Smooth muscle cell (in vitro differentiated cells): Measurements from ENCODE around the gene PNPLA8. TPM values are rescaled to one million over a fixed set of nuclear protein-coding genes. Genes with fewer than 3 reads are reported as not detected.

Source experiments
- DNase-seq: peaks from one replicate; lab custom pipeline; 2025; ENCODE audit not compliant: unreplicated experiment; lab: John Stamatoyannopoulos, UW
- H2AFZ ChIP-seq: fragments of 200-600 bp; sonication (generic); 2 replicates; pipeline ENCODE4 v1.6.0; 2016; ENCODE audit warnings: antibody characterized with exemption, low read depth, mild to moderate bottlenecking
- H3F3A ChIP-seq: fragments of 200-600 bp; sonication (generic); 2 replicates; pipeline ENCODE4 v1.6.0; 2017; ENCODE audit warnings: antibody characterized with exemption, low read depth
- H3K27ac ChIP-seq: fragments of 200-600 bp; sonication (generic); 2 replicates; pipeline ENCODE4 v1.5.1; 2016; ENCODE audit warnings: low read depth, mild to moderate bottlenecking
- H3K27me3 ChIP-seq: fragments of 200-600 bp; sonication (generic); 2 replicates; pipeline ENCODE4 v1.6.1; 2016; ENCODE audit warnings: low read depth, mild to moderate bottlenecking
- H3K36me3 ChIP-seq: fragments of 200-600 bp; sonication (generic); 2 replicates; pipeline ENCODE4 v1.5.1; 2016; ENCODE audit warnings: low read depth
- H3K4me1 ChIP-seq: fragments of 200-600 bp; sonication (generic); 2 replicates; pipeline ENCODE4 v1.5.1; 2016; ENCODE audit warnings: low read depth
- H3K4me2 ChIP-seq: fragments of 200-600 bp; sonication (generic); 2 replicates; pipeline ENCODE4 v1.6.0; 2016; ENCODE audit warnings: mild to moderate bottlenecking
- H3K4me3 ChIP-seq: fragments of 200-600 bp; sonication (generic); 2 replicates; pipeline ENCODE4 v1.5.1; 2016; ENCODE audit warnings: mild to moderate bottlenecking
- H3K79me2 ChIP-seq: fragments of 200-600 bp; sonication (generic); 2 replicates; pipeline ENCODE4 v1.6.0; 2016; ENCODE audit warnings: low read depth, mild to moderate bottlenecking
- H3K9ac ChIP-seq: fragments of 200-600 bp; sonication (generic); 2 replicates; pipeline ENCODE4 v1.6.0; 2016; ENCODE audit warnings: low read depth
- H3K9me3 ChIP-seq: fragments of 200-600 bp; sonication (generic); replicated peaks from 2 replicates; pipeline ENCODE4 v1.5.1; 2016; ENCODE audit warnings: low read depth
- H4K20me1 ChIP-seq: fragments of 200-600 bp; sonication (generic); 2 replicates; pipeline ENCODE4 v1.6.0; 2016; ENCODE audit warnings: low read depth
- WGBS: methylation state at CpG from one replicate; pipeline ENCODE4 v1.1.7; 2016; ENCODE audit warnings: low lambda C conversion rate; 5-methylcytosine and 5-hydroxymethylcytosine counted together
- polyA plus RNA-seq: library from polyadenylated mRNA; unstranded; fragments of >200 nt; fragmentation: Nextera tagmentation; extraction: Ambion mirVana; gene quantifications from 2 replicates; pipeline ENCODE4 v1.2.1, GENCODE V29; 2016
- total RNA-seq: library from RNA; depleted of rRNA; stranded (reverse); fragments of >200 nt; gene quantifications from 2 replicates; pipeline ENCODE4 v1.2.3, GENCODE V29; 2014
- TF ChIP-seq, protein P1 (sequence below): fragments of 200-600 bp; sonication (generic); IDR thresholded peaks from 2 replicates; pipeline ENCODE4 v1.5.1; 2017; ENCODE audit warnings: borderline replicate concordance, mild to moderate bottlenecking, antibody characterized with exemption; ENCODE audit not compliant: insufficient read depth, poor library complexity, severe bottlenecking

The PNPLA8 gene
- total and polyA plus RNA-seq, 2 experiments from 2014 or later = 18.6 to 52.5 TPM

- H3K4me1 ChIP-seq = peaks cover 29% of the 10 kb centered on the region
- no peak overlapping the region for H3K4me3 ChIP-seq
- no peak overlapping the region for H3K9ac ChIP-seq
- TF ChIP-seq, protein P1, sequence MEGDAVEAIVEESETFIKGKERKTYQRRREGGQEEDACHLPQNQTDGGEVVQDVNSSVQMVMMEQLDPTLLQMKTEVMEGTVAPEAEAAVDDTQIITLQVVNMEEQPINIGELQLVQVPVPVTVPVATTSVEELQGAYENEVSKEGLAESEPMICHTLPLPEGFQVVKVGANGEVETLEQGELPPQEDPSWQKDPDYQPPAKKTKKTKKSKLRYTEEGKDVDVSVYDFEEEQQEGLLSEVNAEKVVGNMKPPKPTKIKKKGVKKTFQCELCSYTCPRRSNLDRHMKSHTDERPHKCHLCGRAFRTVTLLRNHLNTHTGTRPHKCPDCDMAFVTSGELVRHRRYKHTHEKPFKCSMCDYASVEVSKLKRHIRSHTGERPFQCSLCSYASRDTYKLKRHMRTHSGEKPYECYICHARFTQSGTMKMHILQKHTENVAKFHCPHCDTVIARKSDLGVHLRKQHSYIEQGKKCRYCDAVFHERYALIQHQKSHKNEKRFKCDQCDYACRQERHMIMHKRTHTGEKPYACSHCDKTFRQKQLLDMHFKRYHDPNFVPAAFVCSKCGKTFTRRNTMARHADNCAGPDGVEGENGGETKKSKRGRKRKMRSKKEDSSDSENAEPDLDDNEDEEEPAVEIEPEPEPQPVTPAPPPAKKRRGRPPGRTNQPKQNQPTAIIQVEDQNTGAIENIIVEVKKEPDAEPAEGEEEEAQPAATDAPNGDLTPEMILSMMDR = no peak
- peaks cover 2% of the 10 kb centered on the region for H4K20me1 ChIP-seq
- H3K79me2 ChIP-seq = peaks cover 65% of the 10 kb centered on the region
- H3F3A ChIP-seq = no peaks in the 10 kb centered on the region
- H3K36me3 ChIP-seq = peaks cover 9% of the 10 kb centered on the region
- H3K9me3 ChIP-seq = no peaks in the 10 kb centered on the region
- no peak overlapping the region for H2AFZ ChIP-seq
- no peak for DNase-seq
- no peak overlapping the region for H3K4me2 ChIP-seq
- H3K27me3 ChIP-seq = no peaks in the 10 kb centered on the region
- H3K27ac ChIP-seq = no peak overlapping the region
Measured at GRCh38 chr7:108565987-108566386, 40.1 kb upstream of the PNPLA8 start.

DNA sequence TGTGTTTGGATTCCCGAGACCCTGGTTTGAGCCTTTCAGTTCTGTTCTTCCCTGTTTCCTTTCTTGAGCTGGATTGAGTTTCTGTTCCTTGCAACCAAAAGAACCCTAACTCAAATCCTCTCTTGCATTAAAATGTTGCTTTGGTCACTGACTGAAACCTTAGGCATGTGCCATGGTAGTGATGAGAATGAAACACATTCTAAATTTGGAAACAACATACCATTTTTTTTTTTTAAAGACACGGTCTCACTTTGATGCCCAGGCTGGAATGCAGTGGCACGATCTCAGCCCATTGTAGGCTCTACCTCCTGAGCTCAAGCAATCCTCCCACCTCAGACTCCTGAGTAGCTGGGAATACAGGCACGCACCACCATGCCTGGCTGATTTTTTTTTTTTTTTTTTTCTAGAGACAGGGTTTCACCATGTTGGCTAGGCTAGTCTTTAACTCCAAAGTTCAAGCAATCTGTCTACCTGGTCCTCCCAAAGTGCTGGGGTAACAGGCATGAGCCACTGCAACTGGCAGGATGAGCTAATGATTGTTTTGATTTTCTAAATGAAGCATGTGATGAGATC, 35.2 kb upstream of the PNPLA8 start:
- WGBS = 87% methylated on average over 4 of the region's 4 CpGs
- Histone ChIP-seq H3K27me3 (no peaks in the 10 kb centered on the region), H3K4me3 (no peak overlapping the region), H2AFZ (no peak overlapping the region), H4K20me1 (no peaks in the 10 kb centered on the region), H3F3A (no peaks in the 10 kb centered on the region), H3K9me3 (no peaks in the 10 kb centered on the region), H3K4me2 (no peak overlapping the region), H3K27ac (no peak overlapping the region), H3K9ac (no peak overlapping the region), H3K79me2 (peaks cover 28% of the 10 kb centered on the region), H3K36me3 (peaks cover 9% of the 10 kb centered on the region), H3K4me1 (no peaks in the 10 kb centered on the region)
- TF ChIP-seq, protein P1 = no peak
- no peak for DNase-seq

DNA sequence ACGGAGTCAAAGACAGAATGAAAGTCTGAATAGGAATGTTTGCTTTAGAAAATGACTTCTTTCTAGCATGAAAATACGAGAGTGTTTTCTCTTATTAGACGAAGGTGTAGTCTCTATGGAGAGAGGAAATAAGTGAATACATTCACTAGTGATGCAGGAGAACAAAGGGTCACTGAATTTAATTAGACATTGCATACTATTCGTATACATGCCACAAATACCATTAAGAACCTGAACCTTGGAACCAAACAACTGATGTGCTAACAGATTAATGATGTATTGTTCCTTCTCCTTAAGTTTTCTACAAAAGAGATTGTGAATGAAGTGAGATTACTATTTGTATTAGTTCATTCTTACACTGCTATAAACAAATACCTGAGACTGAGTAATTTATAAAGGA, 33.3 kb upstream of the PNPLA8 start:
- H4K20me1 ChIP-seq = no peaks in the 10 kb centered on the region
- TF ChIP-seq, protein P1 = no peak

GRCh38 chr7:108557617-108558016, 31.7 kb upstream of the PNPLA8 start:
- Histone ChIP-seq H4K20me1 (no peaks in the 10 kb centered on the region), H2AFZ (no peak overlapping the region), H3K9me3 (no peaks in the 10 kb centered on the region), H3K79me2 (peaks cover 5% of the 10 kb centered on the region), H3K36me3 (no peaks in the 10 kb centered on the region), H3K27me3 (no peaks in the 10 kb centered on the region), H3K4me1 (no peaks in the 10 kb centered on the region), H3K4me3 (no peak overlapping the region), H3F3A (no peaks in the 10 kb centered on the region), H3K4me2 (no peak overlapping the region), H3K27ac (no peak overlapping the region), H3K9ac (no peak overlapping the region)
- WGBS = 100% methylated on average over 1 of the region's 1 CpG
- DNase-seq = no peak
- TF ChIP-seq, protein P1 = no peak

More for the DNA sequence above, 33.3 kb upstream of the PNPLA8 start:
- WGBS = 96% methylated on average over 4 of the region's 4 CpGs
- Histone ChIP-seq H3K9ac (no peak overlapping the region), H3K9me3 (no peaks in the 10 kb centered on the region), H3K4me2 (no peak overlapping the region), H3K36me3 (peaks cover under 1% of the 10 kb centered on the region), H2AFZ (no peak overlapping the region), H3K4me3 (no peak overlapping the region), H3K79me2 (peaks cover 19% of the 10 kb centered on the region), H3K27me3 (no peaks in the 10 kb centered on the region), H3K4me1 (no peaks in the 10 kb centered on the region), H3K27ac (no peak overlapping the region), H3F3A (no peaks in the 10 kb centered on the region)
- no peak for DNase-seq
